ENCODE results near the gene NDUFB8.
"Not testable (repeated sequence)": the region's sequence is repeated elsewhere in the genome, so short reads cannot be mapped to it uniquely, and the experiment has no call there.

The NDUFB8 gene

GRCh38 chr10:100529475-100530298, at the start of gene NDUFB8:
TSS of gene NDUFB8 (minus strand) at chr10:100529871. CDS start at chr10:100529851, 20 bp downstream.
- H3K27ac Mint-ChIP-seq = peak within 1 kb of the TSS; percentile 16
- H3K4me3 Mint-ChIP-seq = peak within 1 kb of the TSS; percentile 100
- H3K9me3 Mint-ChIP-seq = no peaks in the 10 kb centered on the region
- H3K4me1 Mint-ChIP-seq = peaks cover 24% of the 10 kb centered on the region
- no peak for TF ChIP-seq CTCF (IDR thresholded peaks at IDR 0.05)
- peak; percentile 86 for DNase-seq
- H3K36me3 Mint-ChIP-seq (ENCODE audit: low read depth) = peaks cover 24% of the 10 kb centered on the region
- peaks cover 7% of the 10 kb centered on the region for H3K27me3 Mint-ChIP-seq (ENCODE audit: low read depth, poor library complexity)

GRCh38 chr10:100576282-100576635, 46.6 kb upstream of the NDUFB8 start:
- H3K4me3 Mint-ChIP-seq = no peak overlapping the region
- no peaks in the 10 kb centered on the region for H3K36me3 Mint-ChIP-seq (ENCODE audit: low read depth)
- no peaks in the 10 kb centered on the region for H3K9me3 Mint-ChIP-seq
- H3K4me1 Mint-ChIP-seq = peaks cover 58% of the 10 kb centered on the region
- H3K27me3 Mint-ChIP-seq (ENCODE audit: low read depth, poor library complexity) = peaks cover 18% of the 10 kb centered on the region
- DNase-seq = no peak
- TF ChIP-seq CTCF (IDR thresholded peaks at IDR 0.05) = no peak
- H3K27ac Mint-ChIP-seq = peak overlapping the region; percentile 37

GRCh38 chr10:100575585-100576281, 46.1 kb upstream of the NDUFB8 start:
- Mint-ChIP-seq H3K9me3 (no peaks in the 10 kb centered on the region), H3K4me1 (peaks cover 58% of the 10 kb centered on the region), H3K27ac (peak overlapping the region; percentile 37), H3K36me3 (ENCODE audit: low read depth) (no peaks in the 10 kb centered on the region), H3K27me3 (ENCODE audit: low read depth, poor library complexity) (peaks cover 14% of the 10 kb centered on the region), H3K4me3 (no peak overlapping the region)
- no peak for TF ChIP-seq CTCF (IDR thresholded peaks at IDR 0.05)
- no peak for DNase-seq

- H3K27me3 Mint-ChIP-seq (ENCODE audit: low read depth, poor library complexity) = peaks cover 14% of the 10 kb centered on the region
- DNase-seq; H3K27ac Mint-ChIP-seq; H3K9me3 Mint-ChIP-seq; H3K36me3 Mint-ChIP-seq (ENCODE audit: low read depth); H3K4me3 Mint-ChIP-seq: not testable (repeated sequence)
- H3K4me1 Mint-ChIP-seq = peaks cover 56% of the 10 kb centered on the region
These were observed 45.5 kb upstream of the NDUFB8 start for GRCh38 chr10:100575146-100575545.

GRCh38 chr10:100571084-100571856, 41.6 kb upstream of the NDUFB8 start:
- DNase-seq = no peak
- H3K27me3 Mint-ChIP-seq (ENCODE audit: low read depth, poor library complexity) = peaks cover 18% of the 10 kb centered on the region
- H3K4me1 Mint-ChIP-seq = peaks cover 21% of the 10 kb centered on the region
- H3K4me3 Mint-ChIP-seq = no peak overlapping the region
- no peaks in the 10 kb centered on the region for H3K36me3 Mint-ChIP-seq (ENCODE audit: low read depth)
- H3K9me3 Mint-ChIP-seq = no peaks in the 10 kb centered on the region
- no peak for TF ChIP-seq CTCF (IDR thresholded peaks at IDR 0.05)
- H3K27ac Mint-ChIP-seq = no peak overlapping the region

DNA sequence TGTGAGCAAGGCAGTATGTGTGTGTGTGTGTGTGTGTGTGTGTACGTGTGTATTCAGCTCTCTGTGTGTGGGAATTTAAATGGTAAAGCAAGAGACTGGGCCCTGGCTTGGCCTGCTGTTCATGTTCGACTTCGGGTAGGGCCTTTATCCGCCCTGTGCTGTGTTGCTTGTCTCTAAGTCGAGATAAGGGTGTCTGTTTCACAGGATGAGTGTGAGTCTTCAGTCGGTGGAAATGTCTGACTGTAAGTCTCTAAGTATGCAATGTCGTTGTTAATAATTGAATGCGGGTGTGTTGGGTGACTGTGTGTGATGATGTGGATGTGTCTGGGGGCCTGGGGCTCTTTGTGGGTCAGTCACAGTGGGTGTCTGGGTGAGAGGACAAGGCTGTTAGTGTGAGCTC, 40.8 kb upstream of the NDUFB8 start:
- no peaks in the 10 kb centered on the region for H3K36me3 Mint-ChIP-seq (ENCODE audit: low read depth)
- H3K4me1 Mint-ChIP-seq = peaks cover 13% of the 10 kb centered on the region
- no peak overlapping the region for H3K27ac Mint-ChIP-seq
- H3K27me3 Mint-ChIP-seq (ENCODE audit: low read depth, poor library complexity) = peaks cover 16% of the 10 kb centered on the region
- H3K9me3 Mint-ChIP-seq = no peaks in the 10 kb centered on the region
- no peak for DNase-seq
- TF ChIP-seq CTCF (IDR thresholded peaks at IDR 0.05) = no peak
- H3K4me3 Mint-ChIP-seq = no peak overlapping the region

Measured in nephron progenitor cell (in vitro differentiated cells).